WERI-Rb-1 (cell line): ENCODE measurements around the gene TGFBI.

Experiments
- DNase-seq: peaks from one replicate; pipeline ENCODE4 v3.0.0-alpha.2; 2020
- H3K27ac ChIP-seq: fragments of 250-450 bp; sonication (Bioruptor Pico); 2 replicates; pipeline ENCODE4 v1.5.1; 2020; ENCODE audit warnings: mild to moderate bottlenecking, moderate library complexity
- H3K27me3 ChIP-seq: fragments of 250-450 bp; sonication (Bioruptor Pico); 2 replicates; pipeline ENCODE4 v1.5.1; 2021; ENCODE audit warnings: mild to moderate bottlenecking, low read depth, moderate library complexity; ENCODE audit not compliant: insufficient read depth, severe bottlenecking
- H3K36me3 ChIP-seq: fragments of 250-450 bp; sonication (Bioruptor Pico); 2 replicates; pipeline ENCODE4 v1.5.1; 2020; ENCODE audit warnings: mild to moderate bottlenecking, moderate library complexity
- H3K4me3 ChIP-seq: 2 replicates; pipeline ENCODE4 v1.5.1; 2011; ENCODE audit warnings: low read depth, mild to moderate bottlenecking, control low read depth, low read length
- H3K9me3 ChIP-seq: fragments of 250-450 bp; sonication (Bioruptor Pico); 2 replicates; pipeline ENCODE4 v1.5.1; 2021; ENCODE audit warnings: mild to moderate bottlenecking, moderate library complexity; ENCODE audit not compliant: severe bottlenecking
- TF ChIP-seq, protein P1 (sequence below): IDR thresholded peaks from 2 replicates; pipeline ENCODE4 v1.5.1; 2011; ENCODE audit warnings: low read depth, mild to moderate bottlenecking, control low read depth, inconsistent platforms, low read length

The TGFBI gene

DNA sequence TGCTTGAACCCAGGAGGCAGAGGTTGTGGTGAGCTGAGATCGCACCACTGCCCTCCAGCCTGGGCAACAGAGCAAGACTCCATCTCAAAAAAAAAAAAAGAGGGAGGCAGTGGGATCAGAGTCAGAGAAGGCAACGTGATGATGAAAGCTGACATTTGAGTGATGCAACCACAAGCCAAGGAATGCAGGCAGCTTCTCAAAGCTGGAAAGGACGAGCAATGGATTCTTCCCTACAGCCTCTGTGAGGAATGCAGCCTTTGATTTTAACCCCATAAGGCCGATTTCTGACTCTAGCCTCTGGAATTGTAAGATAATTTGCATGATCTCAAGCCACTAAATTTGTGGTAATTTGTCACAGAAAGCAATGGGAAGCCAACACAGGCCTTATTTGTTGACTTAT, 9.8 kb downstream of the TGFBI start:
- no peak for DNase-seq
- no peaks in the 10 kb centered on the region for H3K36me3 ChIP-seq
- TF ChIP-seq, protein P1, sequence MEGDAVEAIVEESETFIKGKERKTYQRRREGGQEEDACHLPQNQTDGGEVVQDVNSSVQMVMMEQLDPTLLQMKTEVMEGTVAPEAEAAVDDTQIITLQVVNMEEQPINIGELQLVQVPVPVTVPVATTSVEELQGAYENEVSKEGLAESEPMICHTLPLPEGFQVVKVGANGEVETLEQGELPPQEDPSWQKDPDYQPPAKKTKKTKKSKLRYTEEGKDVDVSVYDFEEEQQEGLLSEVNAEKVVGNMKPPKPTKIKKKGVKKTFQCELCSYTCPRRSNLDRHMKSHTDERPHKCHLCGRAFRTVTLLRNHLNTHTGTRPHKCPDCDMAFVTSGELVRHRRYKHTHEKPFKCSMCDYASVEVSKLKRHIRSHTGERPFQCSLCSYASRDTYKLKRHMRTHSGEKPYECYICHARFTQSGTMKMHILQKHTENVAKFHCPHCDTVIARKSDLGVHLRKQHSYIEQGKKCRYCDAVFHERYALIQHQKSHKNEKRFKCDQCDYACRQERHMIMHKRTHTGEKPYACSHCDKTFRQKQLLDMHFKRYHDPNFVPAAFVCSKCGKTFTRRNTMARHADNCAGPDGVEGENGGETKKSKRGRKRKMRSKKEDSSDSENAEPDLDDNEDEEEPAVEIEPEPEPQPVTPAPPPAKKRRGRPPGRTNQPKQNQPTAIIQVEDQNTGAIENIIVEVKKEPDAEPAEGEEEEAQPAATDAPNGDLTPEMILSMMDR = no peak
- H3K27ac ChIP-seq = no peak overlapping the region
- no peaks in the 10 kb centered on the region for H3K27me3 ChIP-seq
- no peak overlapping the region for H3K4me3 ChIP-seq
- no peaks in the 10 kb centered on the region for H3K9me3 ChIP-seq

DNA sequence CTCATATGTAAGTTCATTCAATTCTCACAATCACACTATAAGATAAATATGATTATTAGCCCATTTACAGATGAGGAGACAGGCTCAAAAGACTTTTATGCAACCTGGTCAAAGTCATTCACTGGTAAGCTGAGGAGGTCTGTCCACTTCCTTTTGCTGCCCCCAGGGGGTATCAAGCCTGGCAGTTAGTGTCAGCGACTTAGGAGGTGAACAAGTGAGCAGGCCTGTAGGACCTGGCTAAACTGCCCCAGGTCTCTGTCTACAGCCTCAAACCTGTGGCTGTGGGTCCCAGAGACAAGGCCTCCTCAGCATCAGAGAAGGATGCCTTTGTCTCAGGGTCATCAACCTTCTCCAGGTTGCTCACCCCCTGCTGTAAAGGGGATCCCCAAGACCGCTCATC, 10.4 kb downstream of the TGFBI start:
- TF ChIP-seq, protein P1 = no peak
- H3K36me3 ChIP-seq = no peaks in the 10 kb centered on the region

DNA sequence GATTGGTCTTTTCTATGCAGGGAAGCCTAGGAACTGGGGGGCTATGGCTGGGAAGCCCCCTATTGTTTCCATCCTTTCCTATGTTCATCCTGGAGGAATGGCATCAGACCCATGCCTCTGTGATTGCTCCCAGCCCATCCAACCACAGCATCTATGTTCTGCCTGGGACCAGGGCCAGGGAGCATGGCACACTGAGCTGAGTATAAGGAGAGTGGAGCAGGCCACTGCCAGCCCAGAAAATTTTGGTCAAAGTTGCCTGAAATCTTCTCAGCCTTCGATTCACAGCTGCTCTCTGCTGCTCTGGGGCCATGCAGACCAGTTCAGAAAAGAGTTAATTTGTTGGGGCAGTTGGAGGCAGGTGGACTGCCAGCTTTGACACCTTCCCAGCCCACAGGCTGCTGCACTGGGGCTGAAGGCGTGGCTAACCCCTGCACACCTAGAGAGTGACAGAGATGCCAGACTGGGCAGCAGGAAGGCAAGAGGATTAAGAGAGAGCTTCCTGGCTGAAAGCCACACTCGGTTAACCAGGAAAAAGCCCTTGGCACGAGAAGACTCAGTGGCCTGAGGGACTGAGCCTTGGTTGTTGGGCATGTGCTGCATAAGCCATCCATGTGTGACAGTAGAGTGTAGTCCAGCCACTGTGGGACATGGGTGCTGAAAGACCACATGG, 12.1 kb downstream of the TGFBI start:
- DNase-seq = peak; percentile 35
- Histone ChIP-seq H3K4me3 (no peak overlapping the region), H3K9me3 (no peaks in the 10 kb centered on the region), H3K27me3 (no peaks in the 10 kb centered on the region), H3K27ac (no peak overlapping the region), H3K36me3 (no peaks in the 10 kb centered on the region)
- TF ChIP-seq, protein P1 = no peak

More for the DNA sequence above, 10.4 kb downstream of the TGFBI start:
- Histone ChIP-seq H3K9me3 (no peaks in the 10 kb centered on the region), H3K4me3 (no peak overlapping the region), H3K27me3 (no peaks in the 10 kb centered on the region), H3K27ac (no peak overlapping the region)
- no peak for DNase-seq

DNA sequence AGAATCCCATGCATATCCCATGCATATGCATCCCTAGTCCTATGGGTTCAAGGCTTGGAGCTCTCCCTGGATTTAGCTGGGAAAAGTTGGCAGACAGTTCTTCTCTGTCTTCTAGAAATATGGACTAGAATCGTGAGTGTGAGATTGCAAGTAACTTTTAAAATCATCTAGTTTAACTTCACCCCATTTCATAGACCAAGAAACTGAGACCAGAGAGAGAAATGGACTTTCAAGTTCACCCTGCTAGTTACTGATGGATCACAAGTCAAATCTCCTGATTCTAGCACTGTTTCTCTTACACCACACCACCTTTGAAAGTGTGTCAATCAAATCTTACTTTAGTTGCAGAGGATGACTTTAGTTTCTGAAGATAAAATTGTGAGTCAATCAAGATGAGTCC, 13.4 kb downstream of the TGFBI start:
- H3K27ac ChIP-seq = no peak overlapping the region

DNA sequence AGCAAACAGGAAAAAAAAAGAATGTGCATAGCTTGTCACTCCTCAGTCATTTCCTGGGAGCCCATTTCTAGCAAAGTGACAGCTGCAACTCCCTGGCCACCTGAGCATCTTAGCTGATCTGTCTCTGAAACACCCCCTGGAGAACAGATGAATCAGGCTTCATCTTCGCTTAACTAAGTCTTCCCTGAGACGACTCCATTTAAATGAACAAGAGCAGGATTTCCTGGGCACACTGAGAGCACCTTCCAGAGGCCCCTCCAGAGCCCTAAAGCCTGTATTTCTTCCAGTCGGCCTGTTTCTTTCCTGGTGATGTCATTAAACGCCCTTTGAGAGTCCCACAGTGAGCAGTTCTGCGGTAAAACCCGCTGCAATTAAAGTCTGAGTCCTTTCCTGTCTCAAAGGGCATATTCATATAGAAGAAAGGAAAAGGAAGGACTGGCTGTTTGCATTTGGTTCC, 13.9 kb downstream of the TGFBI start:
- no peak overlapping the region for H3K27ac ChIP-seq
- no peak for DNase-seq
- H3K36me3 ChIP-seq = no peaks in the 10 kb centered on the region
- H3K27me3 ChIP-seq = no peaks in the 10 kb centered on the region
- no peak overlapping the region for H3K4me3 ChIP-seq
- TF ChIP-seq, protein P1 = no peak
- no peaks in the 10 kb centered on the region for H3K9me3 ChIP-seq

More for the DNA sequence above, 13.4 kb downstream of the TGFBI start:
- TF ChIP-seq, protein P1 = no peak
- H3K27me3 ChIP-seq = no peaks in the 10 kb centered on the region
- no peak for DNase-seq
- no peaks in the 10 kb centered on the region for H3K9me3 ChIP-seq
- no peak overlapping the region for H3K4me3 ChIP-seq
- H3K36me3 ChIP-seq = no peaks in the 10 kb centered on the region

DNA sequence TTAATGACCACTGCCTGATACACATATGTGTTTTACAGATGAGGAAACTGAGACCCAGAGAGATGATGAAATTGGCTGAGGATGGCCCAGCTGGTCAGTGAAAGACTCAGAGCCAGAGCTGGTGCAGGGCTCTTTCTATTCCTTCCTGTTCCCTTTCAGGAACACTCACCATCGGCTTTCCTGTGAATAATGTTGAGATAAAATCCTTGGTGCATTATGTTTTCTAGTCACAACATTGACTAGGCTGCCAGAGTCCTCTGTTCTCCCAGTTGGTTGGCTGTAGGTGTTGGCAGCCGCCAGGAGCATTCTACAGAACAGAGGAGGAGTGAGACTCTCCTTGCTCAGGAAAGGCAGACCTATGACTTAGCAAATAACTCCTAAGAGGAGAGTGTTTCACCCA, 14.8 kb downstream of the TGFBI start:
- no peak overlapping the region for H3K27ac ChIP-seq
- TF ChIP-seq, protein P1 = no peak
- no peaks in the 10 kb centered on the region for H3K9me3 ChIP-seq
- no peaks in the 10 kb centered on the region for H3K27me3 ChIP-seq
- no peak for DNase-seq
- H3K4me3 ChIP-seq = no peak overlapping the region
- H3K36me3 ChIP-seq = no peaks in the 10 kb centered on the region
